GM12872 (cell line): ENCODE measurements around the gene TNRC6B.

ENCODE experiments used
- CTCF ChIP-seq: IDR thresholded peaks from 3 replicates; pipeline ENCODE4 v1.5.1; 2011; ENCODE audit warnings: low read depth, mild to moderate bottlenecking, low read length, moderate library complexity; ENCODE audit not compliant: insufficient read depth

Gene TNRC6B

GRCh38 chr22:40328546-40329456, 151.1 kb downstream of the TNRC6B start:
- TF ChIP-seq CTCF, result no peak

- TF ChIP-seq CTCF, result no peak
Measured at GRCh38 chr22:40329466-40329865, 151.7 kb downstream of the TNRC6B start.

GRCh38 chr22:40330086-40330485, 152.4 kb downstream of the TNRC6B start:
- TF ChIP-seq CTCF, result no peak

GRCh38 chr22:40330615-40331014, 152.9 kb downstream of the TNRC6B start:
- no peak for TF ChIP-seq CTCF

- TF ChIP-seq CTCF, result no peak
Measured at GRCh38 chr22:40331706-40332105, 154.0 kb downstream of the TNRC6B start.

GRCh38 chr22:40332319-40332781, 154.6 kb downstream of the TNRC6B start:
- no peak for TF ChIP-seq CTCF

GRCh38 chr22:40334060-40334459, 156.3 kb downstream of the TNRC6B start:
- TF ChIP-seq CTCF, result no peak
